T-helper 2 cell treated with Interferon-gamma antibody and Interleukin-4, amounts not matched to agents 5 μg/mL and 100 μg/mL, for 36 hours (primary cell): ENCODE data around the gene ATP1A4.

Source experiments
- DNase-seq: peaks from one replicate; pipeline ENCODE4 v3.0.0; 2021; ENCODE audit warnings: low spot score
- H3K27ac Mint-ChIP-seq: one replicate; pipeline ENCODE4 v1.8.0; 2021; ENCODE audit warnings: mild to moderate bottlenecking, mixed read lengths
- H3K27me3 Mint-ChIP-seq: one replicate; pipeline ENCODE4 v1.8.0; 2021; ENCODE audit warnings: low read depth, mixed read lengths
- H3K36me3 Mint-ChIP-seq: one replicate; pipeline ENCODE4 v1.8.0; 2021; ENCODE audit warnings: low read depth, mixed read lengths
- H3K4me1 Mint-ChIP-seq: one replicate; pipeline ENCODE4 v1.8.0; 2021; ENCODE audit warnings: low read depth, mixed read lengths
- H3K4me3 Mint-ChIP-seq: one replicate; pipeline ENCODE4 v1.8.0; 2022; ENCODE audit warnings: mild to moderate bottlenecking, moderate library complexity, mixed read lengths
- H3K9me3 Mint-ChIP-seq: one replicate; pipeline ENCODE4 v1.8.0; 2021; ENCODE audit warnings: mixed read lengths

Gene ATP1A4

DNA sequence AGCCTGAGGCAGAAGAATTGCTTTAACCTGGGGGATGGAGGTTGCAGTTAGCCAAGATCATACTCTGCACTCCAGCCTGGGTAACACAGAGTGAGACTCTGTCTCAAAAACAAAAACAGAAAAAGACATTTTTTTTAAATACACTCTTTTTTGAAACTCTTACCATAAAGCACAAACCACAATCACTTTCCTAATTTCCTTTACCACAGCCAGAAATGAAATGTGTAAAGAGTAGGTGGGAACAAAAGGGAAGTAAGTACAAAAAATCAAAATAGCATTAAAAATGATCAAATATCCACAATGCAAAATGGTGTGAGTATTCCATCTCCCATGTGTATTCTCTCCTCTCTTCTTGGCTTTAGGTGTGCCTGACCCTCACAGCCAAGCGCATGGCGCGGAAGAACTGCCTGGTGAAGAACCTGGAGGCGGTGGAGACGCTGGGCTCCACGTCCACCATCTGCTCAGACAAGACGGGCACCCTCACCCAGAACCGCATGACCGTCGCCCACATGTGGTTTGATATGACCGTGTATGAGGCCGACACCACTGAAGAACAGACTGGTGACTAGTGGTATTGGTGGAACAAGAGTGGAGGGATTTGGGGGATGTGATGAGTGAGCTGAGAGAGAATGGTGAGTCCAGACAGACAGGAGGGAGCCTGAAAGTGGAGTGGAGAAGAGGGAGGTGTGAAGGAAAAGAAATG, 14.9 kb downstream of the ATP1A4 start:
- H3K9me3 Mint-ChIP-seq, result no peaks in the 10 kb centered on the region
- H3K27ac Mint-ChIP-seq, result no peak overlapping the region
- no peak overlapping the region for H3K4me3 Mint-ChIP-seq
- H3K27me3 Mint-ChIP-seq, result peaks cover 15% of the 10 kb centered on the region
- no peaks in the 10 kb centered on the region for H3K36me3 Mint-ChIP-seq
- H3K4me1 Mint-ChIP-seq, result peaks cover 21% of the 10 kb centered on the region
- no peak for DNase-seq

DNA sequence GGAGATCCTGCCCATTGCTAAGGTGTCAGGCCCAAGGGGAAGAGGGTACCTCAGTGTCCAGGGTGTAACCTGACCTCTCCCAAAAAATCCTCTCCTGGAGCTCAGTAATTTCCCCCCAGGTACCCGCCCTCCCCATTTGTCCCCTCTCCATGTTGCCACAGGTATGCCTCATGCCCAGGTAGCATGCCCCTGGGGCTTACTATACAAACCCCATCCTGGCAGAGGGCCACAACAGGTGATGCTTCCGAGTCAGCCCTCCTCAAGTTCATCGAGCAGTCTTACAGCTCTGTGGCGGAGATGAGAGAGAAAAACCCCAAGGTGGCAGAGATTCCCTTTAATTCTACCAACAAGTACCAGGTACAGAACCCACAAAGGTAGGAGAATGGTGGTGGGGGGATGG, 15.7 kb downstream of the ATP1A4 start:
- Mint-ChIP-seq H3K4me1 (peaks cover 16% of the 10 kb centered on the region), H3K9me3 (no peaks in the 10 kb centered on the region), H3K4me3 (no peak overlapping the region), H3K27ac (no peak overlapping the region), H3K36me3 (no peaks in the 10 kb centered on the region), H3K27me3 (peaks cover 16% of the 10 kb centered on the region)
- DNase-seq, result no peak

- peaks cover 19% of the 10 kb centered on the region for H3K27me3 Mint-ChIP-seq
Observed at GRCh38 chr1:160167580-160167979, 16.2 kb downstream of the ATP1A4 start.

DNA sequence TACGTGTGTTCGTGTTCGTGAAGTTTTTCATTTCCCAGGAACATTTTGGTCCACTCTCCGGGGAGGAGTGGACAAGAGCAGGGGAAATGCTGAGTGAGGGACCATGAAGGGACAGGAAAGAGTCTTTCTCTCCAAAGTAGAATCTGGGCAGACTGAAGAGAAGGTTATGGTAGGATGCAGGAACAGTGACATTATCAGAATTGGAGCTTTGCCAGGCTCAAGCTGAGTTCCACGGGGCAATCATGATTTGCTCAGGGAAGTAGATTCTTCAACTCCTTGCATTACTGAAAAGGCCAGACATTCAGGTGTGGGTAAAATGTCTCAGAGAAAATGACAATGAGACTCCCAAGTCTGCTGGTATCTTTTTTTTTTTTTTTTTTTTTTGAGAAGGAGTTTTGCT, 16.6 kb downstream of the ATP1A4 start:
- Mint-ChIP-seq H3K9me3 (no peaks in the 10 kb centered on the region), H3K36me3 (no peaks in the 10 kb centered on the region), H3K27ac (no peak overlapping the region), H3K27me3 (peaks cover 20% of the 10 kb centered on the region), H3K4me3 (no peak overlapping the region), H3K4me1 (peaks cover 13% of the 10 kb centered on the region)
- DNase-seq, result no peak

More at GRCh38 chr1:160167580-160167979, 16.2 kb downstream of the ATP1A4 start:
- peaks cover 13% of the 10 kb centered on the region for H3K4me1 Mint-ChIP-seq
- H3K9me3 Mint-ChIP-seq, result no peaks in the 10 kb centered on the region
- no peaks in the 10 kb centered on the region for H3K36me3 Mint-ChIP-seq
- no peak for DNase-seq
- H3K27ac Mint-ChIP-seq, result no peak overlapping the region
- H3K4me3 Mint-ChIP-seq, result no peak overlapping the region

DNA sequence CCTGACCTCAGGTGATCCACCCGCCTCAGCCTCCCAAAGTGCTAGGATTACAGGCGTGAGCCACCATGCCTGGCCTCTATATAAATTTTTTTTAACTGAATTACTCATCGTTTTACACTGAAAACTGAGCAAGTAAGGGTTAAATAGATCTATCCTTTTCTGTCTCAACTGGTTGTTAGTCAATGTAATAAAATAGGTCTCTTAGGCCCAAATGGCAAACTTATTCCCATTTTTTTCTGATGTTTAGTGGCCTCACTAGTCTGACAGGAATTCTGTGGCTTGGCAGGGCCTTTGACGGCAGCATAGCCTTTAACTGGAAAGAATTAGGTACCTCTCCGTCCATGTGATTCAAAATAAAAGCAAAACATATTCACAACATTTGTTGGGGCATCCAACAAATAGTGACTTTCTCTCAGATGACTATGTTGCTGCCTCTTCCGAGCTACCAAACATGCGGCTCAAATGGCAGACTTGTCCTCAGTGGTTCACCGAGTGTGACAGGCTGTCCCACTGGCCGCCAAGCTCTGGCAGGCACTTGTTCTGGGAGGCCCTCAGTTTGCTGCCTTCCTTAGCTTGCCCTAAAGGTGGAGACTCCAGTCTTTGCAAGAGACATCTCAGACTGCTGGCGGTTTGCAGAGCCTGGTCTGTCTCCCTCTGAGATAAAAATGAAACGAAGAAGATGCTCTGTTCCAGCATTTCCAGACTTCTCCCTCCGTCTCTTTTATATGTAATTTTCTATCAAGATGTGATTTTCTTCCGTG, 17.4 kb downstream of the ATP1A4 start:
- H3K27ac Mint-ChIP-seq, result peak overlapping the region; percentile 0
- H3K27me3 Mint-ChIP-seq, result peaks cover 19% of the 10 kb centered on the region
- no peak overlapping the region for H3K4me3 Mint-ChIP-seq
- H3K4me1 Mint-ChIP-seq, result peaks cover 18% of the 10 kb centered on the region
- H3K9me3 Mint-ChIP-seq, result no peaks in the 10 kb centered on the region
- DNase-seq, result no peak
- no peaks in the 10 kb centered on the region for H3K36me3 Mint-ChIP-seq

DNA sequence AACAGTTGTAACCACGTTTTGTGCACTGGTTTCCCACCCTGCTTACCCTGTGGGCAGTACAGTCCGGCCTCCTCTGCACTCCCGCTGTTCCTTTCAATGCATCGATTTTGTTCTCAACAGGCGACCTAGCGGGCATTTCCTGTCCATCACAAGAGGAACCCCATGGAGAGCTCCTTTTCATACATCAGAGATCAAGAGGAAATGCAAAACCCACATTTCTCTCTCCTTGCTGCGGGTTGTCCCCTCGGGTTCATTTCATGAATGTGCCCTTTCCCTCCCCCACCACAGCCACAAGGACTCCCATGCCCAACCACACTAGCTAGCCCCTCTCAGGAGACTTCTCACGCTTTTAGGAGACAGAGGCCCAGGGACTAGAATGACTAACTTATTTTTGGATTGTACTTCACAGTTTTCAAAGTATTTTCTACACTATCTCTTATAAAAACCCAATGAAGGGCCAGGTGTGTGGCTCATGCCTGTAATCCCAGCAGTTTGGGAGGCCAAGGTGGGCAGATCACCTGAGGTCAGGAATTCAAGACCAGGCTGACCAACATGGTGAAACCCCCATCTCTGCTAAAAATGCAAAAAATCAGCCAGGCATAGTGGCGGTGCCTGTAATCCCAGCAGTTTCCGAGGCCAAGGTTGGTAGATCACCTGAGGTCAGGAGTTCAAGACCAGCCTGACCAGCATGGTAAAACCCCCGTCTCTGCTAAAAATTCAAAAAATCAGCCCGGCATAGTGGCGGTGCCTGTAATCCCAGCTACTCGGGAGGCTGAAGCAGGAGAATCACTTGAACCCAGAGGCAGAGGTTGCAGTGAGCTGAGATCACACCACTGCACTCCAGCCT, 18.4 kb downstream of the ATP1A4 start:
- Mint-ChIP-seq H3K9me3 (no peaks in the 10 kb centered on the region), H3K27me3 (peaks cover 19% of the 10 kb centered on the region), H3K36me3 (no peaks in the 10 kb centered on the region), H3K4me1 (peaks cover 18% of the 10 kb centered on the region), H3K27ac (peak overlapping the region; percentile 0), H3K4me3 (peak overlapping the region; percentile 6)
- peak; percentile 58 for DNase-seq

- Mint-ChIP-seq H3K36me3 (no peaks in the 10 kb centered on the region), H3K4me1 (peaks cover 16% of the 10 kb centered on the region), H3K9me3 (no peaks in the 10 kb centered on the region), H3K4me3 (no peak overlapping the region), H3K27ac (no peak overlapping the region), H3K27me3 (peaks cover 13% of the 10 kb centered on the region)
- DNase-seq, result no peak
Observed at GRCh38 chr1:160171354-160171753, 20.0 kb downstream of the ATP1A4 start.

DNA sequence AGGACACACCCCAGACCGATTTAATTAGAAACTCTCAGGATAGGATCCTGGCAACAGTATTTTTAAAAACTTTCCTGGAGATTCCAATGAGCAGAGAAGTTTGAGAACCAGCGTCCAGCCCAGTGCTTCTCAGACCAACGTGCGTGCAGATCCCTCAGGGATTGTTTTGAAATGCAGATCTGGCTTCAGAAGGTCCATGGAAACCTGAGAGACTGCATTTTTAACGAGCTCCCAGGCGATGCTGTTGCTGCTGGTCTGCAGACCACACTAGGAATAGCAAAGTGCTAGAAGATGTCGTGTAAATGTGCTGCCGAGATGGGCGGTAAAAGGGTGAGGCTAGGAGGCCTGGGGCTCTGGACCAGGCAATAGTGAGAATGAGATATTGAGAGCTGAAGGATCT, 20.6 kb downstream of the ATP1A4 start:
- no peak for DNase-seq
- Mint-ChIP-seq H3K27me3 (peaks cover 10% of the 10 kb centered on the region), H3K4me3 (no peak overlapping the region), H3K27ac (no peak overlapping the region), H3K4me1 (peaks cover 13% of the 10 kb centered on the region), H3K36me3 (no peaks in the 10 kb centered on the region), H3K9me3 (no peaks in the 10 kb centered on the region)

GRCh38 chr1:160177231-160177630, 25.8 kb downstream of the ATP1A4 start:
- no peak overlapping the region for H3K27ac Mint-ChIP-seq
- H3K36me3 Mint-ChIP-seq, result no peaks in the 10 kb centered on the region
- peaks cover 12% of the 10 kb centered on the region for H3K27me3 Mint-ChIP-seq
- peaks cover 5% of the 10 kb centered on the region for H3K4me1 Mint-ChIP-seq
- H3K9me3 Mint-ChIP-seq, result no peaks in the 10 kb centered on the region
- no peak overlapping the region for H3K4me3 Mint-ChIP-seq
- DNase-seq, result no peak

- Mint-ChIP-seq H3K4me1 (peaks cover 5% of the 10 kb centered on the region), H3K36me3 (no peaks in the 10 kb centered on the region), H3K27me3 (peaks cover 10% of the 10 kb centered on the region), H3K27ac (no peak overlapping the region), H3K4me3 (no peak overlapping the region), H3K9me3 (no peaks in the 10 kb centered on the region)
- no peak for DNase-seq
Observed at GRCh38 chr1:160177667-160178066, 26.3 kb downstream of the ATP1A4 start.

- no peak overlapping the region for H3K4me3 Mint-ChIP-seq
- H3K27me3 Mint-ChIP-seq, result peaks cover 7% of the 10 kb centered on the region
- no peak overlapping the region for H3K27ac Mint-ChIP-seq
- H3K36me3 Mint-ChIP-seq, result no peaks in the 10 kb centered on the region
- H3K4me1 Mint-ChIP-seq, result peaks cover under 1% of the 10 kb centered on the region
- DNase-seq, result no peak
- H3K9me3 Mint-ChIP-seq, result no peaks in the 10 kb centered on the region
Observed at GRCh38 chr1:160178731-160179130, 27.3 kb downstream of the ATP1A4 start.

- DNase-seq, result no peak
- Mint-ChIP-seq H3K27me3 (peaks cover 7% of the 10 kb centered on the region), H3K4me1 (no peaks in the 10 kb centered on the region), H3K36me3 (no peaks in the 10 kb centered on the region), H3K4me3 (no peak overlapping the region), H3K9me3 (no peaks in the 10 kb centered on the region), H3K27ac (no peak overlapping the region)
Observed at GRCh38 chr1:160179336-160179735, 27.9 kb downstream of the ATP1A4 start.

- no peak overlapping the region for H3K4me3 Mint-ChIP-seq
- no peak overlapping the region for H3K27ac Mint-ChIP-seq
- DNase-seq, result no peak
- H3K36me3 Mint-ChIP-seq, result no peaks in the 10 kb centered on the region
- H3K4me1 Mint-ChIP-seq, result no peaks in the 10 kb centered on the region
- no peaks in the 10 kb centered on the region for H3K27me3 Mint-ChIP-seq
- H3K9me3 Mint-ChIP-seq, result no peaks in the 10 kb centered on the region
Observed at GRCh38 chr1:160186246-160186645, 34.8 kb downstream of the ATP1A4 start.

DNA sequence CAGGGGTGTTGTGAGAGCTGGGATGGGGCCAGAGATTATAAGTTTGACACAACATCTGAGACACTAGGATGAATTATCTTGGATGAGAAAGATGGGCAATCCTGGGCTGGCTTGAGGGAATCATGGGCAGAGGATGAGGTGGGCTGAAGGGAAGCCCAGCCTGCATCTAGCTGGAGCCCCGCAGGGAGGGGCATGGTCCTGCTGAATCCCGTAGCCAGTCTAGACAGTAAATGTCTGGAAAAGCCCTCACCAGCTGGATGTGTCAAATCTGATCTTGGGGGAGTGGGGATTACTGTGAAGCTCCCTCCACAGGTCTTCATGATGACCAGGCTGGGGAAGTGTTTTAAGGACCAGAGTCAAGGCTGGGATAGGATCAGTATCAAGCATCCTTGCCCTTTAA, 35.3 kb downstream of the ATP1A4 start:
- Mint-ChIP-seq H3K27ac (no peak overlapping the region), H3K9me3 (no peaks in the 10 kb centered on the region), H3K4me1 (no peaks in the 10 kb centered on the region), H3K27me3 (no peaks in the 10 kb centered on the region), H3K36me3 (no peaks in the 10 kb centered on the region), H3K4me3 (no peak overlapping the region)
- no peak for DNase-seq
